Measurements from ENCODE around the gene SELENOO.

Gene SELENOO

GRCh38 chr22:50185375-50186087, 15.3 kb upstream of the SELENOO start, which contains the start of gene TRABD:
Gene TRABD (plus strand): TSS chr22:50185913. CDS start chr22:50193061, 7,148 bp downstream.
- peak; percentile 94 for DNase-seq

DNA sequence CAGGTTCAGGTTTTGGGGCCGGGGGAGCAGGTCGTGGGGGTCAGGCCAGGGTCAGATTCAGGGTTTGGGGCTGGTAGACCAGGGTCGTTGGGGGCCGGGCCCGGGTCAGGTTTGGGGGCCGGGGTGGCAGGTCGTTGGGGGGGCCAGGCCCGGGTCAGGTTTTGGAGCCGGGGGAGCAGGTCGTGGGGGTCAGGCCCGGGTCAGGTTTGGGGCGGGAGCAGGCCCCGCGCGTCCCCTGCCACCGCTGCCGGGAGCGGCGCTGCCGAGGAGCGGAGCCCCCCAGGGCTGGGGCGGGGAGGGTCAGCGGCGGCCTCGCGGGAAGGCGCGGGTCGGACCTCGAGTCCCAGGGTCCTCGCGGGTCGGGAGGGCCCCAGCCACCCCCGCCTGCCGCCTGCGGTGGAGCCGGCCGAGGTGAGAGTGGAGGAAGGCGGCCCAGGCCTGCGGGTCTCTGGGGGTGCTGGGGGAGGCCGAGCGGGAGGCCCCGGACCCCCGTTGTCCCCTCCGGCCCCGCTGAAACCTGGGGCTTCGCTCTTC, 14.6 kb upstream of the SELENOO start:
- DNase-seq, result no peak

- peak; percentile 50 for DNase-seq
Measured at GRCh38 chr22:50186761-50187523, 13.9 kb upstream of the SELENOO start.

GRCh38 chr22:50188356-50188755, 12.5 kb upstream of the SELENOO start:
- DNase-seq, result no peak

GRCh38 chr22:50189184-50189848, 11.5 kb upstream of the SELENOO start:
- DNase-seq, result no peak

GRCh38 chr22:50189849-50190181, 11.0 kb upstream of the SELENOO start:
- no peak for DNase-seq

DNA sequence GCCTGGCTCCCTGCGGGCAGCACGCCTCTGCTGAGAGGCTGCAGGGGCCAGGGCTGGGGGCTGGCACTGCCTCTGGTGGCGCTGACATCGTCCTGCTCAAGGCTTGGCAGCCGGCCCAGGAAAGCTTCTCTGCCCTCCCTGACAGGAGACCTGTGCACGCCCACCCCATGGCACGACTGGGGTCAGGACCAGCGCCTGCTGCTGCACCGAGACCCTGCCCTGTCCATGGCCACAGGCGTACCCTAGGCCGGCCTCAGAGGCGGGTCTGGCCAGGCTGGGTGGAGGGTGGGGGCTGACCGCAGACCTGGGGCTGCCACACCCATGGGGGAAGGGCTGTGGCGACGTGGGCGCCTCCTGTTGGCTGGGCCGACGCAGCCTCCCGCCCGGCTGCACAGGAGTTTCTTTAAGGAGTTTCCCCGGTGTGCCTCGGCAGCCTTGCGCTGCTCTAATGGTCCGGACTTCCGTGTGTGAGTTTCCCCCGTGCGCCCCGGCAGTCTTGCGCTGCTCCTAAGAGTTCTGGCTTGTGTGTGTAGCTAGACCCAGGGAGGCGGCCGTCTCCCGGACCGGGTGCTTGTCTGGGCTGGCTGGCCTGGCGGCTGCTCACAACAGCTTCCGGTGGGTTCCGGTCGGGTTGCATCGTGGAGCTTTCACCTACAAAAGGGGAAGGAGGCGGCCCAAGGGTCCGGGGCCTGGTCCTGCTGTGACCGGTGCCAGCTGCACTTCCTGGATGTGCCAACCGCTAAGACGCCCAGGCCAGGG, 10.4 kb upstream of the SELENOO start:
- DNase-seq, result peak; percentile 89

- DNase-seq, result peak; percentile 82
Measured at GRCh38 chr22:50190941-50191741, 9.7 kb upstream of the SELENOO start.

GRCh38 chr22:50192436-50193204, 8.2 kb upstream of the SELENOO start:
- no peak for DNase-seq

GRCh38 chr22:50193621-50194020, 7.2 kb upstream of the SELENOO start:
- DNase-seq, result no peak

DNA sequence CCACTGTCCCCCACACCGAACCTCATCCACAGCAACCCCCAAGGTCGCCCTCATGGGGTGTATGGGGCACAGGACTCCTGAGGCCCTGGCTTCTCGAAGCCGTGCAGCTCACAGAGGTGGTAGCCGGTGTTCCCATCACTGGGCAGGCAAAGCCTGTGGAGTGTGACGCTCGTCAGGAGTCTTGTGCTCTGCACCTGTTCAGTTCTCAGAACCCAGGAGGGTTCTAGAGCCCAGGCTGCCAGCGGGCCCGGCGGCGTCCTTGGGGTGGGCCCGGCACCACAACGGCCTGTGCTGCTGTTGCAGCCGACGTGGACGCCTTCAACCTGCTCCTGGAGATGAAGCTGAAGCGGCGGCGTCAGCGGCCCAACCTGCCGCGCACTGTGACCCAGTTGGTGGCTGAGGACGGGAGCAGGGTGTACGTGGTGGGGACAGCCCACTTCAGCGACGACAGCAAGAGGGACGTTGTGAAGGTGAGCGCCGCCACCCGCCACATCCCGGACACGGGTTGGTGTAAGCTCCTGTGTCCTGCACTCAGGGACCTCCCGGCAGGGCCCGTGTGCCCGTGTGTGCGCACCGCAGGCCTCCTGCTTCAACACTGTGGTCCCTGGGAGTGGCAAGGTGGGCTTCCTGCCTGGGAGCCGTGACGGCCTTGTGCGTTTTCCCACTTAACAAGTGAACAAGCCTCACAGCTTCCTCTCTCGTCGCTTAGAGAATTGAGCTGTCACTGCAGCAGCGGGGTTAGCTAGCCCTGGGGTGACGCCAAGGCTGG, 6.6 kb upstream of the SELENOO start:
- no peak for DNase-seq

DNA sequence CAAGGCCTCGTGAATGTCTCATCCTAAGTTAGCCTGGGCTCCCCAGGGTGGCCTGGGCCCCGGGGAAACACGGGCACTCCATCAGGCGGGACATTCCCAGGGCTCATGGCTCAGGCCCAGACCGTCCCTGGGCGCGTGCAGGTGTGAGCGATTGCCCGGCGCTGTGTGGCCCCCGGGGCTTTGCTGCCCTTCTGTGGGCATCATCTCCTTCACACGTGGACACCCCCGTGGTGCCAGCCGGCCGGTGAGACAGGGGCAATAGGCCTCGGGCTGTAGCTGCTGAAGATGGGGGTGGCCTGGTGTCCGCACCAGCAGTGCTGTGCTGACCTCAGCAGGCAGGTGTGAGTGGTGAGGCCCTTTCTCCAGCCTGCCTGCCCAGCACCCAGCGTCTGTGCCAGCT, 4.6 kb upstream of the SELENOO start:
- DNase-seq, result no peak

DNA sequence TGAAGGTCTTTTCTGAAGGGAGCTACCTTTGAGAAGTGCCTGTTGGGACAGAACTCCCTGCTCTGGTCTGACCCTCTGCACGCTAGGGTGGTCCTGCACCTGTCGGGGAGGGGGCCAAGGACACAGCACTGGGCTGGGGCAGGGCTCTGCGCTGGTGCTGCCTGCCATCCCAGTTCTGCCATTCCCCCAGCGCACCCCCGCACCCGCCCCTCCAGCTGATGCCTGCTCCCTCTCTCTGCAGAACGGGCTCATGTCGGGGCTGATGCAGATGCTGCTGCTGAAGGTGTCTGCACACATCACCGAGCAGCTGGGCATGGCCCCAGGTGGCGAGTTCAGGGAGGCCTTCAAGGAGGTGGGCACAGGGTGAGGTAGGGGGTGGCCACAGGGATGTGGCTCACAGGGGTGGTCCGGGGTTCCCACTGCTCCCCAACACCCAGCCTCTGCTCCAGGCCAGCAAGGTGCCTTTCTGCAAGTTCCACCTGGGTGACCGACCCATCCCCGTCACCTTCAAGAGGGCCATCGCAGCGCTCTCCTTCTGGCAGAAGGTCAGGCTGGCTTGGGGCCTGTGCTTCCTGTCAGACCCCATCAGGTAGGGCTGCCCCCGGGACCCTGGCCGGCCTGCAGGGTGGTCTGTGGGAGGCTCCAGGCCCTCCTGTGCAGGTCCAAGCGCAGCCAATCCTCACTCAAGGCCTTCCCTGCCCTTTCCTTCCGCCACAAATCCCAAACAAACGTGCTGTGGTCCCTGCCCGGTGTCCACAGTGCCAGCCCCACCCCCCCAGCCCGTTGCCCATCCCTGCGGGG, 3.6 kb upstream of the SELENOO start:
- no peak for DNase-seq

DNA sequence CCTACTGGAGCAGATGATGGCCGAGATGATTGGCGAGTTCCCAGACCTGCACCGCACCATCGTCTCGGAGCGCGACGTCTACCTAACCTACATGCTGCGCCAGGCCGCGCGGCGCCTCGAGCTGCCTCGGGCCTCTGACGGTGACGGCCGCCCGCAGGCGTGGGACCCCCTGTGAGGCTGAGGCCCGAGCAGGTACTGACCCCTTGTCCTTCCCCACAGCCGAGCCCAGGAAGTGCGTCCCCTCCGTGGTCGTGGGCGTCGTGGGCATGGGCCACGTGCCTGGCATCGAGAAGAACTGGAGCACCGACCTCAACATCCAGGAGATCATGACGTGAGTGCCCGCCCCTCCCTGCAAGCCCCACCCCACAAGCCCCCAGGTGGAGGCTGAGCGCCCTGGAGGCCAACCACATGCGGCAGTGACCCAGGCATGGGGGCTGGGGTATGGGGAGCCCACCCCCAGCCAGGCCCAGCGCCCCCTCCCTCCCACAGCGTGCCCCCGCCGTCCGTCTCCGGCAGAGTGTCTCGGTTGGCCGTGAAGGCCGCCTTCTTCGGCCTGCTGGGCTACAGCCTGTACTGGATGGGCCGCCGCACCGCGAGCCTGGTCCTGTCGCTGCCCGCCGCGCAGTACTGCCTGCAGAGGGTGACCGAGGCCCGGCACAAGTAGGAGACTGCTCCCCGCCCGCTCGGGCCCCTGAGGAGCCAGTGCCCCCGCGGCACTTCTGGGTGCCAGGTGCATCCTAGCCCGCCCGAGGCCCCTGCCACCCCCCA, 2.8 kb upstream of the SELENOO start:
- no peak for DNase-seq

- no peak for DNase-seq
Measured at GRCh38 chr22:50198624-50199017, 2.2 kb upstream of the SELENOO start.

DNA sequence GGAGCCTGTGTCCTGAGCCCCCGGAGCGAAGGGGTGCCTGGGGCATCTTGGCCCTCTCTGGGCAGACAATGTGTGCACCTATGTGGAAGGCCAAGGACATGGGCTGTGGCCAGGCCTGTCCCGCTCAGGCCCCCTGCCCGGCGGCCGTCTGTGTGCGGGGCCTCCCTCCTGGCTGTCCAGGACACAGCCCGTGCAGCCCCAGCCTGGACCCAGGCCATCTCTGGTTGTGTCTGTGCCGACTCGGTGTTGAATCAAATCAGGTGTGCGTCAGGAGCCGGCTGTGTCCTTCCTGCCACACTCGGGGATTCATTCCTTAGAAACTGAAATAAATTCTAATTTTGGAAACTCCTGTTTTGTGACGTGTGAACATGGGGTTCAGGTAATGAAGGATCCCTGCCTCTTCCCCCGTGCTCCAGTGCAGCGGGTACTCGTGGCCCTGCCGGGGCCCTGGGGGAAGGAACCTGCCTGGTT, 1.5 kb upstream of the SELENOO start:
- DNase-seq, result no peak

GRCh38 chr22:50199829-50200460, 866 bp upstream of the SELENOO start:
- DNase-seq, result no peak
